SH-SY5Y (cell line): Measurements from ENCODE around the gene DOK1.

Experiments used
- GATA2 ChIP-seq: IDR thresholded peaks from 2 replicates; pipeline ENCODE4 v1.6.1; 2011; ENCODE audit warnings: mild to moderate bottlenecking, low read depth, low read length
- GATA3 ChIP-seq: IDR thresholded peaks from 2 replicates; pipeline ENCODE4 v1.6.1; 2011; ENCODE audit warnings: low read depth, mild to moderate bottlenecking, low read length, moderate library complexity

DNA sequence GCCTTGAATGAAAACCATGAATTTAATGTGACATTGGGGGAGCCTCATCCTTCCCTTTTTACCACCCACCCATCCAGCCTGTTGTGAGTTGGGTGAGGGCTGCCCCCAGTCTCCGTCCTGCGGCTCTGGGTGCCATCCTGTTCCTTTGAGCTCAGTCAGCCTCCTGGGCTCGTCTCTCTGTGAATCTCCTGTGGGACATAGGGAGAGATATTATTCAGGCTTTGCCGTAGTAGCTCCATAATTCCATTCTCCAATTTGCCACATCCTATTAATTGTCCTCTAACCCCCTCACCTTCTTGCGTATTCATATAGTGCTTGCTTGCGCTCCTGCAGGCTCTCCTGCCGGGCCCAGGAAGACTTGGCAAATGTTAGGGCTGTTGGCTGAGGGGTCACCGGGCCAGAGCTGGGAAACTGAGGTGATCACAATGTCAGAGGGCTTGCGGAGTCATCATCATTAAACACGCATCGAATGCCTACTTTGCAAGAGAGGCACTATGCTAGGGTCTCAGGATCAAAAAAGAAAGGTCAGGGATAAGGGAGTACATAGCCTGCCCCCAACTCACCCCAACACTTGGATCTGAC lies 27.8 kb upstream of the DOK1 start:
- TF ChIP-seq GATA2, result no peak
- TF ChIP-seq GATA3, result no peak
